GM21526 (cell line): ENCODE results near the gene SLC26A8.
"Not testable (repeated sequence)": the region's sequence is repeated elsewhere in the genome, so short reads cannot be mapped to it uniquely, and the experiment has no call there.

Source experiments
- ATAC-seq: cut with Tn5 transposase; IDR thresholded peaks from one replicate; pipeline ENCODE4 v1.9.1; 2021; ENCODE audit warnings: moderate library complexity; ENCODE audit not compliant: unreplicated experiment, low FRiP score

Gene SLC26A8

DNA sequence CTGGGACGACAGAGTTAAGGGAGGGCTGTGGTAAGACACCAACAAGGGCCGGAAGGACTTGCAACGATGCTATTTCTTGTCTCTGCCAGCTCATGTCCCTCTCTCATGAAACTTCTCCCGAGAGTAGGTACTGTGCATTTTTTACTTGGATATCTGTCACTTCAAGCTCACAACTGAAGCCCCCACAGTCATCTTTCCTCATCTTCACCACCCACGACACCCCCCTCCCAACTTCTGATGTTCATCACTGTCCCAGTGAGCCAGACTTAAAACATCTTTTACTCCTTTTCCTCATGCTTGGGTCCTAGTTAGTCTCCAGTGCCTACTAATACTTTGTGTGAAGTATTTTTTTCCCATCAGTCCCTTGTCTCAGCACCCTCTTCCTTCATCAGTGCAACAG, 68.9 kb downstream of the SLC26A8 start:
- no peak for ATAC-seq

DNA sequence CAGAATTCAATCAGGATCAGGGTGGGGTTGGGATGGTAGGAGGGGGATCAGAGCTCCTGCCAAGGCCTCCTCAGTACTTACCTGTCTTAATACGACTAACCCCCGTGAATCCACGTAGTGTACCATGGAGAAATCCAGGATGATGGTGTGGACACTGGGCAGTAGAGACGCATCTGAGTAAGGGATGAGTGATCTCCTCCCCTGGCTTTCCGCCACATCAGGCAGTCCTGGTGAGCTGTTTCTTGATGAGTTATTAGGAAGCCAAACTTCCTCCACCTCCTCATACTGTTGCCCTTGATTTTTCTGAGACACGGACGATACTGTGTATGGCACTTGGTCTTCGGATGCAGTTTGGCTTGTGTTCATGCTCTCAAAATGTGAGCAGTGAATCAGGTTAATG, 69.4 kb downstream of the SLC26A8 start:
- ATAC-seq: no peak

DNA sequence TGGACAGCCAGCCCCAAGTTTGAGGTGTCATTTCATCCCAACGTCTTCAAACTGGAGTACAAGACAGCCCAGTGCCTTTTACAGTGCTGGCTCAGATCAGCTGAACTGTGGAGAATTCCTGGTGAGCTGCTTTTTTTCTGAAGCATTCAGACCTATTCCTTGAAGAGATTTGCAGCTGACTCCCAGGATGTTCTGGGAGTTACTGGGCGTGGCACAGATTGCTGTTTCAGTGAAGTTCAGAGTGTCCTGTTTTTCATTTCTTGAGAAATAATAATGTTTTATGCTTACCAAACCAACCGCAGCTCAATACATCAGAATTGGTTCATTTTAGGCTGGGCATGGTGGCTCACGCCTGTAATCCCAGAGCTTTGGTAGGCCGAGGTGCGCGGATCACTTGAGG, 70.1 kb downstream of the SLC26A8 start:
- no peak for ATAC-seq

DNA sequence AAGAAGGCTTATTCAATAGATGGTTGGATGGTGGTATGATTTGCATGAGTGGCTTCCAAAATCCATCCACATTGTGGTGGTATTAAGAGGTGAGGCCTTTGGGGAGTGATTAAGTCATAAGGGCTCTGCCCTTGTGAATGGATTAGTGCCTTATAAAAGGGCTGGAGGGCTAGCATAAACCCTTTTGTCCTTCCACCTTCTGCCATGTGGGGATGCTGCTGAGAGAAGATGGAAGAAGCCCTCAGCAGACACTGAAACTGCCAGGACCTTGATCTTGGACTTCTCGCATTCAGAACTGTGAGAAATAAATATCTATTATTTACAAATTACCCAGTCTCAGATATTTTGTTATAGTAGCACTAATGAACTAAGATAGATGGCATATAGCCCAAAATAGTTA, 75.7 kb downstream of the SLC26A8 start:
- ATAC-seq: no peak

DNA sequence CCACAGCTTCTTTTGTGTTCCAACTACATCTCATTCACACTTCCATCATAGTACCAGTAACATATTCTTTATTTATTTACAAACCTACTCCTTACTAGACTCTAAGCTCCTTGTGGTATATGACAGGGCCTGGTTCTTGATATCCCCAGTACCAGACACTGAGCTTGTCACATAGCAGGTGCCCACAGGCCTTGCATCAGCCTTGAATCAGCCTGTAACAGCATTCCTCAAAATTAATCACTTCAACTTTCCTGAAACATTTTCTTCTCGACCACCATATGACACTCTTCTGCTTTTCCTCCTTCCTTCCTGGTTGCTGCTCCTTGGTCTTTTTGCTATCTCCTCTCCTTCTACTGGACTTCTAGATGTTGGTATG, 78.8 kb downstream of the SLC26A8 start:
- ATAC-seq: no peak

DNA sequence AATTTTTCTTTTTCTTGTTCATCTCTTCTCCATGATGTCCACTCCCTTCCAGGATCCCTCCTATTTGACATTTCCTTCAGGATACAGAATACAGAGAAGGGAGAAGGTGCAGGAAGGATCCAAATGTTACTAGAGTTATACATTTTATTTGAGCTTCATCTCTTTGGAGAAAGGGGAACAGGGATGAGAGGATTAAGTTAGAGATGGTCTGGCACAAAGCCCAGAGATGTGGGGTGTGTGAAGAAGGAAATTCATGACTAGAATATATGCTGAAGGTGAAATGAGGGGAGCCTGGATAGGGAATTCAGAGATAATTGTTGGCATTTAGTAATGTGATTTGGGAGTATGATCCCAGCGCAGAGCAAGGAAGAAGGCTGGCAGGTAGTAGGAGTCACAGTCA, 81.1 kb downstream of the SLC26A8 start:
- no peak for ATAC-seq

DNA sequence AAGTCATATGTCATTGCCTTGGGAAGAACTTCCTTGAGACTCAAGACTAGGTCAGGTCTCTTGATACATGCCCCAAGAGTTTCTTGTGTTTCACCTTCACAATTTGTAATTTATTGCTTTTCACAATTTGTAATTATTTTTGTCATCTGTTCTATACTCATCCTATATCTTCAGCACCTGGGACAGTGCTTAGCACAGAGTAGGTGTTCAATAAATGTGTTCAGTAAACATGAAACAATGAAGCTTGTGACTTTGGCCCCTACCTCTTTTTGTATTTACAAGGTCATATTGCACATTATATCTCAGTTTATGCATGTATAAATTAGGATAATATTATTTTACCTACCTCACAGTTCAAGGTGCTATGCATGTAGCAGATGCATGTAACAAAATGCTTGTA, 82.1 kb downstream of the SLC26A8 start:
- ATAC-seq: no peak

DNA sequence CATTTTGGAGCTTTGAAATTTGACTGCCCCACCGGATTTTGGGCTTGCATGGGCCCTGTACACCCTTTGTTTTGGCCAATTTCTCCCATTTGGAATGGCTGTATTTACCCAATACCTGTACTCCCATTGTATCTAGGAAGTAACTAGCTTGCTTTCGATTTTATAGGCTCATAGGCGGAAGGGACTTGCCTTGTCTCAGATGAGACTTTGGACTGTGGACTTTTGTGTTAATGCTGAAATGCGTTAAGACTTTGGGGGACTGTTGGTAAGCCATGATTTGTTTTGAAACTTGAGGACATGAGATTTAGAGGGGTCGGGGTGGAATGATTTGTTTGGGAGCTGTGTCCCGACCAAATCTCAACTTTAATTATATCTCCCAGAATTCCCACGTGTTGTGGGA, 83.3 kb downstream of the SLC26A8 start:
- not testable (repeated sequence) for ATAC-seq

DNA sequence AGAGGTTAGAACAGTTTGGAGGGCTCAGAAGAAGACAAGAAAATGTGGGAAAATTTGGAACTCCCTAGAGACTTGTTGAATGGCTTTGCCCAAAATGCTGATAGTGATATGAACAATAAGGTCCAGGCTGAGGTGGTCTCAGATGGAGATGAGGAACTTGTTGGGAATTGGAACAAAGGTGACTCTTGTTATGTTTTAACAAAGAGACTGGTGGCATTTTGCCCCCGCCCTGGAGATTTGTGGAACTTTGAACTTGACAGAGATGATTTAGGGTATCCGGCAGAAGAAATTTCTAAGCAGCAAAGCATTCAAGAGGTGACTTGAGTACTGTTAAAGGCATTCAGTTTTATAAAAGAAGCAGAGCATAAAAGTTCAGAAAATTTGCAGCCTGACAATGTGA, 84.4 kb downstream of the SLC26A8 start:
- not testable (repeated sequence) for ATAC-seq

DNA sequence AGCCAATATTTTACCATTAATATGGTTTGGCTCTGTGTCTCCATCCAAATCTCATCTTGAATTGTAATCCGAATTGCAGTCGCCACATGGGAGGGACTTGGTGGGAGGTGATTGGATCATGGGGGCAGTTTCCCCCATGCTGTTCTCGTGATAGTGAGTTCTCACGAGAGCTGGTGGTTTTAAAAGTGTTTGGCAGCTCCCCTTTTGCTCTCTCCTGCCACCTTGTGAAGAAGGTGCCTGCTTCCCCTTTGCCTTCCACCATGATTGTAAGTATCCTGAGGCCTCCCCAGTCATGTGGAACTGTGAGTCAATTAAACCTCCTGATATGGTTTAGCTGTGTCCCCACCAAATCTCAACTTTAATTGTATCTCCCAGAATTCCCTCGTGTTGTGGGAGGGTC, 85.2 kb downstream of the SLC26A8 start:
- ATAC-seq: not testable (repeated sequence)

DNA sequence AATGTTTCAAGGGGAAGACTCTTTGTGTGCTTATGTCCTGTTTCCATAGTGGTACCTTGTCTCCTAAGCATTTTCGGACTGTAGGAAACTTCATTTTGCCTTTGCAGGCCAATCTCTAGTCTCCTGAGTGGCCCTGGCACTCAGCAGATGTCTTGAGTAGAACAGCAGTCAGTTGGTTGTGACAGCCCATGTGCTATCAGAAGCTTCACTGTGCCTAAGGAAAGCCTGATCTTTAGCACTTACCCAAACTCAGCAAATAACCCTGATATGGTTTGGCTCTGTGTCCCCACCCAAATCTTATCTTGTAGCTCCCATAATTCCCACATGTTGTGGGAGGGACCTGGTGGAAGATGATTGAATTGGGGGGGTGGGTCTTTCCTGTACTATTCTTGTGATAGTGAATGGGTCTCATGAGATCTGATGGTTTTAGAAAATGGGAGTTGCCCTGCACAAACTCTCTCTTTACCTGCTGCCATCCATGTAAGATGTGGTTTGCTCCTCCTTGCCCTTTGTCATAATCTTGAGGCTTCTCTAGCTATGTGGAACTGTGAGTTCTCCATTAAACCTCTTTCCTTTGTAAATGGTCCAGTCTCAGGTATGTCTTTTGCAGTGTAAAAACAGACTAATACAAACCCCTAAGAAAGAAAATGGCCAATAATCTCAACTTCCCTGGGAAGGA, 87.6 kb downstream of the SLC26A8 start:
- ATAC-seq: no peak

DNA sequence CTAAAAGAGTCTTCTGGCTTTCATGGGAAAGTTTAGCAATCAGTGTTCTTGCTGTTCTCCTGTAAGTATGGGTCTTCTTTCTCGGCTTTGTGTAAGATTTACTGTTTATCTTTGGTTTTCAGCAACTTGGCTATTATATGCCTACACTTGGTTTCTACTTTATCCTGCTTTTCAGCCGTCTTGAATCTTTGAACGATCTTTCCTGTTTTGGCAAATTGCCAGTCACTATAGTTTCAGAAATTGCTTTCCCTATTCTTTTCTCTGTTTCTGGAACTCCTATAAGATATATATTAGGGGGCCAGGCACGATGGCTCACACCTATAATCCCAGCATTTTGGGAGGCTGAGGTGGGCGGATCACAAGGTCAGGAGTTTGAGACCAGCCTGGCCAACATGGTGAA, 89.0 kb downstream of the SLC26A8 start:
- ATAC-seq: no peak

DNA sequence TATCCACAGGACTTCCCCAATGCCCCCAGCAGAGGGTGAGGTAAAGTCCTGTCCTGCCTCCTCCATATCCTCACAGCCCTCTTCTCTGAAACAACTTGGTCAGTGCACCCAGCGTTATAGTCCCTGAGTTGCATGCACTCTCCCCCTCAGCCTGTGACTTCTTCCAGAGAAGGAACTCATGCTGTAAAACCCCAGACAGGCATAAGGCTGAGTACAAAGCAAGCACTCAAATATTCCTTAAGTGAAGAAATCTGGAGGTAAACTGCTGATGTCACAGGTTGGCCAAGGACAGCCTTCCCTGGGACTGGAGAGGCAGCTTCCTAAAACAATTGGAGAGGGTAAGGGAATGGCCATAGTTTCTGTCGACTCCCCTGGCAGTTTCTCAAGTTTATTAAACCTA, 90.6 kb downstream of the SLC26A8 start:
- ATAC-seq: no peak

DNA sequence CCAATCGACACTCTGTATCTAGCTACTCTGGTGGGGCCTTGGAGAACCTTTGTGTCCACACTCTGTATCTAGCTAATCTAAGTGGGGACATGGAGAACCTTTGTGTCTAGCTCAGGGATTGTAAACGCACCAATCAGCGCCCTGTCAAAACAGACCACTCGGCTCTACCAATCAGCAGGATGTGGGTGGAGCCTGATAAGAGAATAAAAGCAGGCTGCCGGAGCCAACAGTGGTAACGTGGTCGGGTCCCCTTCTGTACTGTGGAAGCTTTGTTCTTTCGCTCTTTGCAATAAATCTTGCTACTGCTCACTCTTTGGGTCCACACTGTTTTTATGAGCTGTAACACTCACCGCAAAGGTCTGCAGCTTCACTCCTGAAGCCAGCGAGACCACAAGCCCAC, 92.6 kb downstream of the SLC26A8 start:
- not testable (repeated sequence) for ATAC-seq

DNA sequence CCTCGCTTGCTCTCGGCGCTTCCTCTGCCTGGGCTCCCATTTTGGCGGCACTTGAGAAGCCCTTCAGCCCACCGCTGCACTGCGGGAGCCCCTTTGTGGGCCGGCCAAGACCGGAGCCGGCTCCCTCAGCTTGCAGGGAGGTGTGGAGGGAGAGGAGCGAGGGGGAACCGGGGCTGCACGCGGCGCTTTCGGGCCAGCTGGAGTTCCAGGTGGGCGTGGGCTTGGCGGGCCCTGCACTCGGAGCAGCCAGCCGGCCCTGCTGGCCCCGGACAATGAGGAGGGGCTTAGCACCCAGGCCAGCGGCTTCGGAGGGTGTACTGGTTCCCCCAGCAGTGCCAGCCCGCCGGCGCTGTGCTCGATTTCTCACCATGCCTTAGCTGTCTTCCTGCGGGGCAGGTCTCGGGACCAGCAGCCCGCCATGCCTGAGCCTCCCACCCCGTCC, 93.3 kb downstream of the SLC26A8 start:
- no peak for ATAC-seq

DNA sequence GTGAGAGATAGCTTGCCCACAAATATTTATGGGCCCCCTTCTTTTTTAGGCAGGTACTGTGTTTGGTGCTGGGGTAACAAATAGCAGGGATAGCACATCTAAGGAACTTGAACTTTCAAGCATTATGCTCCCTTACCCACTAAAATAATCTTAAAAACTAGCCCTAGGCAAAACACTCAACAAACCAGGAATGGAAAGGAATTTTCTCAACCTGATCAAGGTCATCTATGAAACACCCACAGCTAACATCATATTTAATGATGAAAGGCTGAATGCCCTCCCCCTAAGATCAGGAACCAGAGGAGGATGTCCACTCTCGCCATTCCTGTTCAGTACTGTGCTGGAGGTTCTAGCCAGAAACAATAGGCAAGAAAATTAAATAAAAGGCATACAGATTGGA, 94.8 kb downstream of the SLC26A8 start:
- no peak for ATAC-seq

DNA sequence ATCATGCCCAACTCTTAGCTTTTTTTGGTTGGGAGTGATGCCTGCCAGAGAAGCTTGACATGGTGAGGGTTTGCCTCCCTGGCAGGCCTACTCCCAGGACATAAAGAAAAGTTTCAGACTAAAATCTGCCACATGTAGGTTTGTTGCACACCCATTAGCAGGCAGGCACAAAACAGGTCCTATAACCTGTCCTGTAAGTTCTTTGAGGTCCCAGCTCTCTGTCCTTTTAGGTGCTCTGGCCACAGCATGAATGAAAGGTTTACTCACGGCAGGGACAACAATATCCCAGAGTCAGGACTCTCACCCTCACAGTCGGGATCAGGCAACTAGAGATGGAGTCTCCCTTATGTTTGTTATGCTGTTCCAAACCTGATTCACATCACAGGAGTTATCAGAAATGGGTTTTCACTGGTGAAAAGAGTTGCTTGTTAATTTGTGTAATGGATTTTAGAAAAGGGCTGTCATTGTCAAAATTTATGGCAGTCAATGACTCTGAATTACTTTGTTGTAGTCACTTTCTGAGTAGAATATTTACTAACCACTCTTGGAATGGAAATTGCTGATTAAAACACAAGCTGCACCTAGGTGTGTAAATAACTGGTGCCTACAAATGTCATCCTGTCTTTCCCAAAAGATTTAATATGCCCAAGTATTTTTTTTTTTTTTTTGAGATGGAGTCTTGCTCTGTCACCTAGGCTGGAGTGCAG, 97.8 kb downstream of the SLC26A8 start:
- no peak for ATAC-seq

DNA sequence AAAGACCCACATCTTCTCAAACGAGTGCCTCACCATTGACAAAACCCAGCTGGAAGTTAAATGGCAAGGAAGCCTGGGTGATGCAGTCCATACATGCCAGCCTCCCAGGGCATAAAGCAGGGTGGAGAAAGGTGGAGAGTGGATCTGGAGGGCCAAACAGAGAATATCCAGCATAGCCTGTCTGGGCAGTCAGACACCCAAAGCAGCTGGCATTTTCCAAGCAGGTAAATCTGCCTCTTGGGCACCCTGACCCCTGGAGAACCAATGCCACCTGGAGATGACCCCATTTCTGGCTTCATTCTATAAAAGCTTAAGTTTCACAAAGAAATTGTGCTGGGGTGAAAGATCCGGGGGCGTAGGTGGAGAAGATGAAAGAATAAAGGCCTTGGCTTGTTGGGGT, 98.5 kb downstream of the SLC26A8 start:
- no peak for ATAC-seq

DNA sequence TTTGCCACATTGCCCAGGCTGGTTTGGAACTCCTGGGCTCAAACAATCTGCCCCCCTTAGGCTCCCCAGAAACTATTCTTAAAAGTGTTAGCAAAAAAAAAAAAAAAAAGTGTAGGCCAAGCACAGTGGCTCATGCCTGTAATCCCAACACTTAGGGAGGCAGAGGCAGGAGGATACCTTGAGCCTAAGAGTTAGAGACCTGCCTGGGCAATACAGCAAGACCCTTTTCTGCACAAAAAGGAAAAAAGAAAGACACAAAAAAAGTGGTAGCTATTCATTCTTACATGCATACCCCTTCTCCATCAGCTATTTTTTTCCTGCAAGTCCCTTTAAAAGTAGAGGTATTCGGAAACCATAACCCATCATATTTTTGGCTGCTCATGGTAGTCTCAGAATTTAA, 100.3 kb downstream of the SLC26A8 start:
- no peak for ATAC-seq

DNA sequence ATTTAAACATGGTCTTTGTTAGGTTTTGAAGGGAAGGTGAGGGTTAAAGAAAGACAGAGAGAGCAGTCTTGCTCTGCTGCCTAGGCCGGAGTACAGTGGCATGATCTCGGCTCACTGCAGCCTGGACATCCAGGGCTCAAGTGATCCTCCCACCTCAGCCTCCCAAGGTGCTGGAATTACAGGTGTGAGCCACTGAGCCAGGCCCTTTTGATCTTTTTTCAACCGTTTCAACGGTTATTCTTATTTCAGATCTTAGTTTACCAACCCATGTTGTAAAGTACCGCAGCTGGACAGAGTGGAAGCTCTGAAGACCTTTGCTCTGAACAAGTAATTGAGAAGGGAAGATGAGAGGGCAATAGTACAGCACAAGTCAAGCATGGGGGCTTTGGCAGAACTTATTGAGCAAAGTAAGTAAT, 102.3 kb downstream of the SLC26A8 start:
- no peak for ATAC-seq

DNA sequence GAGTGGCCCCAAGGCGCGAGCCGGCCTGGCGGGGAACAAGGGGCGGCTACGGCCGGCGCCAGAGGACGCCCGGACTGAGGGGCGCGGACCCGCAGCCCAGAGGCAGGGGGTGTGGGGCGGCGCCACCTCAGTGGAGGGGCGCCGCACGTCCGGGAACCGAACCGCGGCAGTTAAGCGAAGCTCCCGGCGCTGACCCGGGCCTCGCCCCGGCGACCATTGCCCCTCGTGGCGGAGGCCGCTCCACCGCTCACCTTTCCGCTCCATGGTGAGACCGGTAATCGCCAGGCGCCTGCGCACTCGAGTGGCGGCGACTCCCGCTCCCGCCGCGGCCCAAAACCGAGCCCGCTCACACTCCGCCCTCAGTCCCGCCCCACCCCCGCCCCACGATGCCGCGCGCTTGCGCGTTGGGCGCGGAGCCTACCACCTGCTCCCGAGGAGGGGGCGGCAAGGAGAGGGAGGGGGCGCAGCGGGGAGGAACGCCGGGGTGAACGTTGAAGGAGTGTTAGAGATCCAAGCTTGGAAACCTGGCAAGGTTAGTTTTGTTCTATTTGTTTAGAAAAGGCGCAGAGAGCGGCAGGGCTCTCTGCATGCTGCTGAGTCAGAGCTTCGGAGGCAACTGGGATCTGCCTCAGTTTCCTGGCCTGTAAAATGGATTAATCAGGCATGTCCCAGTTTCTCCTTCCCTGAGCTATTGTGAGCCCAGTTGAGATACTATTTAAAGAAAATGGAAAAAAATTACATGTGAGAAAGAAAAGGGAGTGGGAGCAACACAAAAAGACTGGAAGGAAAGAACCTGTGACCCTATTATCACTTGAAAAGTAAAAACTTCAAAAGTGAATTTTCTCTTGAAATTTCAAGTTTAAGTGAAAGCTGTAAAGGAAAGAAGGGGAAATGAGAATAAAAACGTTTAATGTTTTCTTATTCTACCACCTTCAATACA, 103.4 kb downstream of the SLC26A8 start, which contains the start of gene SRPK1:
SRPK1 (minus strand) TSS at position 306 of the 940 bp plus-strand sequence; CDS start at position 264, 42 bp downstream.
- peak; percentile 68 for ATAC-seq
